Fibroblast of pulmonary artery (primary cell): ENCODE measurements around the gene PALM3.
A peak's percentile ranks its signal among the peaks of the same experiment; 100 is the strongest.

ENCODE experiments used
- DNase-seq: peaks from one replicate; pipeline ENCODE4 v3.0.0-alpha.2; 2010; ENCODE audit warnings: low read depth
- H3K4me3 ChIP-seq: replicated peaks from 2 replicates; pipeline ENCODE4 v1.5.1; 2011; ENCODE audit warnings: low read depth, mild to moderate bottlenecking, control low read depth, low read length, moderate library complexity
- CTCF ChIP-seq: IDR thresholded peaks from 2 replicates; pipeline ENCODE4 v1.5.1; 2011; ENCODE audit warnings: mild to moderate bottlenecking, control low read depth, low read length, inconsistent platforms; ENCODE audit errors: missing control alignments

Gene PALM3

GRCh38 chr19:14006085-14006765 is 55.7 kb downstream of the PALM3 start, which contains the start of gene RFX1:
TSS of gene RFX1 (minus strand) at chr19:14006320. CDS start at chr19:13993843, 12,477 bp downstream.
- H3K4me3 ChIP-seq = peak within 1 kb of the TSS; percentile 78
- peak; percentile 100 for DNase-seq
- TF ChIP-seq CTCF = no peak

DNA sequence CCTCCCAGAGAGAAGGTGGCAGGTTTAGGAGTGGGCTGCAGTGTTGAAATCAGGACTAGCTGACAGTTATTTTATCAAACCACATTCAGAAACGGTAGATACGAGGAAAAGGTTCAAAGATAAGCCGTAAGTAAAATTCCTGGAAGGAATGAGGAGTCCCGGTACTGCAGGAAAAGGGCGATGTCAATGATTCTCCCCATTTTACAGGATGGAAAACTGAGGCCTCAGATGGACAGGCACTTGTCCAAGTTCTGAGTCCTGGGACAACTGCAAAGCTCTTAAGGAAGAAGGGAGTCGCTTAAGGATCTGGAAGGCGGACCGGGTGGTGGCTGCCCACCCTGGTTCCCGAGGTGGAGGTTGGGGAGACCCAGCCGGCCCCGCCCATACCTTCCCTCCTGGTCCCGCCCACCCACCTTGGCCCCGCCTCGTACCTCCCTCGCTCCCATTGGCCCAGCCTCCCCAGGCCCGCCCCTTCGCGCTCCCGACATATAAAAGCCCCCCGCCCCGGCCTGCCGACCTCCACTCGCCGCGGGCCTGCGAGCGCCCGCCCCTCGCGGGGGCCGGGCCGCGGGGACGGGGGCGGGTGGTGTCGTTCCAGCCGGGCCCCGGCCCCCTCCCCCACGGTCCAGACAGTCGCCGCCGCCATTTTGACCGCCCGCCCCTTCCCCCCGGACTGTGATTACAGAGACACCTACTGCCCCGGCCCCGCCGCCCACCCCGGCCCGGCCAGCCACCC is 56.4 kb downstream of the PALM3 start:
- TF ChIP-seq CTCF = no peak
- peak overlapping the region; percentile 72 for H3K4me3 ChIP-seq
- peak; percentile 90 for DNase-seq

DNA sequence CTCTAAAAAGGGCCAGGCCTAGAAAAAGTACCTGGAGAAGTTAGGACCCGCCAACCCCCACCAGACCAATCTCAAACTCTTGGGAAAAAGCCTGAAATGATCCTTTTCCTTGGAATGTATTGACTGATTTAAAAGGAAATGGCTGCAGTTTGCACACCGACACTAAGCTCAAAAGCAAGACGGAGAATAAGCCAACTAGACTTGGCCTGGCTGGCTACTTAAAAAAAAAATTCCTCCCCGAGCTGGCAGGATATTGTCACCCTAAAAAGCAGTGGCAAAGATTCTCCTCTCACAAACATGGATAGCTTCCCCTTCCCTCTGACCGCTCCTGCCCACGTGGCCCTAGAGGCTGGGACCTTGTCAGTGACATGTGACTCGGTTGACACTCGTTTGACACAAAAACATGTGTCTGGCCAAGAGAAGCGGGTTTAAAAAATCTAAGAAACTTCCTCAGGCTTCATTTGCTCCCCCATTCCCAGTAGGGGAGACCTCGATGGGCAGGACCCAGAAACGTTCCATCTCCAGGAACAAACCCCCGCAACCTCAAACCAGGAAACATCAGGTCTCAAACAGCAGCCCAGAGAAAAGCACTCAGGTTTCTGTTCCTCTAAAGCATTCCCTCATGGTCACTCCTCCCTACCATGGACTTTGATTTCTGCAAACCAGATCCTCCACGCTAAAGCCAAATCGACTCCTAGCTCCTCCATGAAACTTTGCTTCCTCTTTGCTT is 57.1 kb downstream of the PALM3 start:
- no peak for TF ChIP-seq CTCF
- DNase-seq = no peak
- H3K4me3 ChIP-seq = no peak overlapping the region
